CD4-positive, alpha-beta T cell treated with Interleukin-17A for 4 hours (primary cell): ENCODE results near the gene SLC25A12.
"Not testable (repeated sequence)": the region's sequence is repeated elsewhere in the genome, so short reads cannot be mapped to it uniquely, and the experiment has no call there.

ENCODE experiments used
- DNase-seq: peaks from one replicate; pipeline ENCODE4 v3.0.0-alpha.2; 2020; ENCODE audit warnings: mixed read lengths

SLC25A12 gene

DNA sequence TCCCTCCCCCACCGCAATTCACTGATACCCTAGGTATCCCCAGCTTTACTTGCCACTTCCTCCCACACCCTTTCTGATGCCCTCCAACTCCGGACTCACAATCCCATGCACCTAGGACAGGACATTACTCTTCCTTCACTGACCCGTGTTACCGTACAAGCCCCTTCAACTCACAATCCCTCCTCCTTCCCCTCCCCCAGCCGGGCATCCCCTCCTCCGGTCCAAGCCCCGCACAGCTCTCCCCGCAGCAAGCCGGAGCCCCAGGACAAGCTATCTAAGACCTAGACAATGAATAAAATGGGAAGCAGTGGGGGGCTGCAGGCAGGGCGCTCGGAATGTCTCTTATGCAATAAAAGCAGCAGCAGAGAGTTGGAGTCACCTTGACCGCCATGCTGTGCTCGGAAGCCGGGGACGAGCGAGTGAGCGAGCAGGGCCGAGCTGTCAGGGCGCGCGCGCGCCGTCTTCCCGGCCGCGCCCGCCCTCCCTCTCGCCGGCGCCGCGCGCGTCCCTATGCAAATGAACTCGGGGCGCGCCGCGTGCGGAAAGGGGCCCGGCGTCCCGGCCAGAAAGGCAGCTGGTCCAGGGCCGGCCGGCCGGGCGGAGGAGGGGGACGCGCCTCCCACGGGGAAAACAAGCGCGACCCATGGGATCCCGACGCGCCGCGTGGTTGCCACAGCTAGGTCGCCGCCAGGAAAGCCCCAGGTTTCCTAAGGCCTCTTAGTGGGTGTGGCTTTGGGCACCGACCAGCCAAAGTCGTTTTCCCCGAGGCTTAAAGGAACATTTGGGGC lies at the start of gene SLC25A12:
SLC25A12 (minus strand) TSS at position 421 of the 788 bp plus-strand sequence; CDS start at position 391, 30 bp downstream.
- DNase-seq = peak; percentile 82

DNA sequence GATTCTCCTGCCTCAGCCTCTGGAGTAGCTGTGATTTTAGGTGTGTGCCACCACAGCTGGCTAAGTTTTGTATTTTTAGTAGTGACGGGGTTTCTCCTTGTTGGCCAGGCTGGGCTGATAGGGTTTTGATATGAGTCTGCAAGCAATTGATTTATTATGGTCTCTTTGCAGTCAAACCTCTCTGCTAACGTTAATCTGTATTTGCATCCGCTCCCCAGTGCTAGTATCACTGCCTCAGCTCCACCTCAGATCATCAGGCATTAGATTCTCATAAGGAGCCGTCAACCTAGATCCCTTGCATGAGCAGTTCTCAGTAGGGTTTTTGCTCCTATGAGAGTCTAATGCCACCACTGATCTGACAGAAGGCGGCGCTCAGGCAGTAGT lies 47.3 kb upstream of the SLC25A12 start:
- DNase-seq = no peak

DNA sequence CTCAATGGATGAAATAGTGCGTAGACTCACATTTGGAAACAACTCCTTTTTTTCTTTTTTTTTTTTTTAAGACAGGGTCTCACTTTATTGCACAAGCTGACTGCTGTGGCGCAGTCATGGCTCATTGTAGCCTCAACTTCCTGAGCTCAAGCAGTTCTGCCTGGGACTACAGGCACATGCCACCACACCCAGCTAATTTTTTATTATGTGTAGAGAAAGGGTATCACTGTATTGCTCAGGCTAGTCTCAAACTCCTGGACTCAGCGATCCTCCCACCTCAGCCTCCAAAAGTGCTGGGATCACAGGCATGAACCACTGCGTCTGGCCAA lies 45.7 kb upstream of the SLC25A12 start:
- no peak for DNase-seq

DNA sequence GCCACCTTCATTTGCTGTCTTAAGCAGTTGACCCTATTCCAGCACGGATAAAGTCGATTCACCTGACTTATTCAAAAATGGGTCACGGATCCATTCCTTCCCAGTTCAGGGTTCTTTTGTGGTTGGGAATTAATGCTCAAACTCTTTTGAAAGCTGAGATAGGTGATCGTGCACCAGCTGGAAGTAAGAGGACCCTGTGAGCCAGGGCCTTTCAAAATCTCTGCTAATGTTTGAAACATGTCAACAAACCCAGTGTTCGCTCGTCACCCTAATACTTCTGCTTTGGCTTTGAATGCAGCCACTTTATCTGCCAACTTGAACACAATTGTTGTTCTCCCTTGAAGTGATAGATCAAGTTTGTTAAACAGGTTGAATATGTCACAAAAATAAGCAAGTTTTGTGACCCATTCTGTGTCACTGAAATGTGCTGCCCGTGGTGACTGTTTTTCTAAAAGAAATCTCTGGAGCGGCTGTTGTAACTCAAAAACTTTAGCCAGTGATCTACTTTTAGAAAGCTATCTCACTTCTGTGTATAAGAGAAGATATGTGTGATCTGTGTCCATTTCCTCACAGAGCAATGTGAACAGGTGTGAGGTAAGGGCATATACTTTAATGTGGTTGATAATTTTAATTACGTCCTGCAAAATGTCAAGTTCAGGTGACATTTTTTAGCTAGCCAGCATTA lies 45.2 kb upstream of the SLC25A12 start:
- DNase-seq = no peak

DNA sequence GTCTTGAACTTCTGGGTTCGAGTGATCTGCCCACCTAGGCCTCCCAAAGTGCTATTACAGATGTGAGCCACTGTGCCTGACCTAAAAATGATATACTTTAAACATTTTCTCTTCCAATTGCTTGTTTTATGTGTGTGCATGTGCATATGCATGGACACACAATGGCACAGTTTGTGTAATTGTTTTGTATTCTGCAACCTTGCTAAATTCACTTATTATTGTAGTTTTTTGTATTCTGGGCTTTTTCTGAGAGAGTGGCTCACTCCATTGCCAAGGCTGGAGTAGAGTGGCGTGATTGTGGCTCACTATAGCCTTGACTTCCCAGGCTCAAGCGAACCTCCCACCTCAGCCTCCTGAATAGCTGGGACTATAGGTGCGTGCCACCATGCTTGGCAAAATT lies 36.3 kb upstream of the SLC25A12 start:
- DNase-seq = no peak

DNA sequence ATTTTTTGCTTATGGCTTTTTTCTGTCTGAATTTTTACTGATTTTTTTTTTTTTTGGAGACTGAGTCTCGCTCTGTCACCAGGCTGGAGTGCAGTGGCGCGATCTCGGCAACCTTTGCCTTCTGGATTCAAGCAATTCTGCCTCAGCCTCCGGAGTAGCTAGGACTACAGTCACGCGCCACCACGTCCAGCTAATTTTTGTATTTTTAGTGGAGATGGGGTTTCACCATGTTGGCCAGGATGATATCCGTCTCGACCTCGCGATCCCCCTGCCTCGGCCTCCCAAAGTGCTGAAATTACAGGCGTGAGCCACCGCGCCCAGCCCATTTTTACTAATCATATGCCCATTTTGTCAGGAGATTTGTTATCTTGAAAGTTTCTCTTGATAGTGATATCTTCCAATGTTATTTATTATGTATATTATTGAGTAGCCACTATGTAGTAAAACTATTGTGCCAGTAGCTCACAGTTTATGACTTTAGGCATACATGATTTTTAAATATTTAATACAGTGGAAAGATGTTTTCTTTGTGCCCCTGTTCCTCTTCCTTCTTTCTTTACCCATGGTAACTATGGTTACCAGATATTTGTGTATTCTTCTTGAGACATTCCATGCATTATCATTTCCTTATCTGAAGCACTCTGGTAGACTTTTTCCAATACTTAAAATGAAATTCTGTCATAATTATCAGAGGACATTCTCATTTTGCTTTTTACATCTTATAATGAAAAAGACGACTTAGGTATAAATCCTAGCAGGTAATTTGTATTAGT lies 30.3 kb upstream of the SLC25A12 start:
- DNase-seq = no peak

DNA sequence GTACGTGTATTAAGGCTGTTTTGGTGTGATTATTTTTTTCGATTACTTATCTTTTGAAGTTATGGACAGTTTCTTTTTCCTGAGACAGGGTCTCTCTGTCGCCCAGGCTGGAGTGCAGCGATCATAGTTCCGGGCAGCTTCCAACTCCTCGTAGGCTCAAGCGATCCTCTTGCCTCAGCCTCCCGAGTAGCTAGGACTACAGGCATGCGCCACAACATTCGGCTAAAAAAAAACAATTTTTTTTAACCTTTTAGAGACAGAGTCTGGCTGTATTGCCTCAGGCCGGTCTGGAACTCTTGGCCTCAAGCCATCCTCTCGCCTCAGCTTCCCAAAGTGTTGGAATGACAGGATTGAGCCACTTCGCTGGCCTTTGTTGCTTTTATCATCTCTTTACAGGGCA lies 29.2 kb upstream of the SLC25A12 start:
- no peak for DNase-seq

DNA sequence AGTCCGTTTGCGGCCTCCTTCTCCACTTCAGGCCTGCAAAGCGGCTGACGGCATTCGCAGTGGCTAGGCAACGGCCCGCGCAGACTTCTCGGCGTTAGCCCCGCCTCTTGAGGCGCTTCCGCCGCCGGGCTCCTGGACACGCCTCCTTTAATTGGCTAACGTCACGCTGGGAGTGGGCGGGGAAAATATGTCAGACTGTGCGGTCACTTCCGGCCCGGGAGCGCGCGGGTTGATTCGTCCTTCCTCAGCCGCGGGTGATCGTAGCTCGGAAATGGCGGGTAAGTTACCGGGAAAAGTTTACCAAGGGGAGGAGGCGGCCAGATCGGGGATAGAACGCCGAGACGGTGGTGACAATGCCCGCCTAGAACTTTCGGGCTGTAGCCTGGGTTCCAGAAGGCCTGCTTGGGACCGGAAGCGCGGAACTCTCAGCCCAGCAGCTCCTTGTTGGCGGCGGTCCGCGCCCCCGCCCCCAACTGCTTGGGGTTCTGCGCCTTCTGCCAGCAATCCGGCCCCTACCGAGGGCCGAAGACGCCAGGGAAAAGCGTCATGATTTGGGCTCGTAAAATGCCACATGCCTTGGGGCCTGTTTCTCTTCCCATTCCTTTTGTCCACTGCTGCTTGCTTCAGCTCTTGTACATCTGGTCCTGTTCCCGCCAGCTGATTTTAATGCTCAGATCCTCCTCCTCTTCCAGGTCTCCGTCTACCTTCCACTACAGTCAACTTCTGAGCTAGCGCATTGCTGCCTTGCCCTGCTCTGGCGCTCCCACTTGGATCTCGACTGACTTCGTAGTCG lies 28.4 kb upstream of the SLC25A12 start, which contains the start of gene HAT1:
HAT1 (plus strand) TSS at position 232 of the 793 bp plus-strand sequence; CDS start at position 272, 40 bp downstream.
- DNase-seq = peak; percentile 97

DNA sequence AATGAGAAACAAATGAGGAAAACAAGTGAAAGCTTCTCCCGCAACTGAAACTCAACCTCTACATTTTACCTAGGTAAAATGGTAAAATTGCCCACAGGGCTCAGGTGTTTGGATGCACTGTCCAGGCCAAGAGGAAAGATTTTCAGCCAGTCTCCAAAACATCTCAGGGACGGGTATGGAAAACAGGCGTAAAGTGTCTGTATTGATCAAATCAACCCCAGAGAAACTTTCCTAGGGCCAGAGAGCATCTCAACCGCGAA lies 27.9 kb upstream of the SLC25A12 start:
- no peak for DNase-seq

- no peak for DNase-seq
Observed at GRCh38 chr2:171919453-171919852, 25.4 kb upstream of the SLC25A12 start.

GRCh38 chr2:171913517-171913916 lies 19.5 kb upstream of the SLC25A12 start:
- no peak for DNase-seq

- no peak for DNase-seq
Observed at GRCh38 chr2:171910494-171910893, 16.4 kb upstream of the SLC25A12 start.

- no peak for DNase-seq
Observed at GRCh38 chr2:171909266-171909665, 15.2 kb upstream of the SLC25A12 start.

DNA sequence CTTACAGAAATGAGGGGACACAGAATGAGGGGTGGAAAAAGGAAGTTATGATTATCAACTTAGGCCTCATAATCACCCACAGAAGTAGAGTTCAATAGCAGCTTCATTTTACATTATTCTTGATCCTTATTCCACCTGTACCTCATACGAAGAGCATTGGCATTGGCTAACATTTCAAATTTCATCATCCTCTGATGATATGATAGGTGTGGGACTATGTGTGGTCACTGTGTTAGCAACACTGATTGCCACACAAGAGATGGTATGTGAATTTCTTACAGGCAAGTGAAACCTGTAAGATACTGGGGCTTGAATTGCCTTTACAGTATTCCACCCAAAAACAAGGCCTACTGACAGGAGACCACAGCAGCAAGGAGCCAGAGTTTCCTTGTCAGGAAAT lies 14.2 kb upstream of the SLC25A12 start:
- no peak for DNase-seq

- no peak for DNase-seq
Observed at GRCh38 chr2:171902840-171903420, 8.9 kb upstream of the SLC25A12 start.

DNA sequence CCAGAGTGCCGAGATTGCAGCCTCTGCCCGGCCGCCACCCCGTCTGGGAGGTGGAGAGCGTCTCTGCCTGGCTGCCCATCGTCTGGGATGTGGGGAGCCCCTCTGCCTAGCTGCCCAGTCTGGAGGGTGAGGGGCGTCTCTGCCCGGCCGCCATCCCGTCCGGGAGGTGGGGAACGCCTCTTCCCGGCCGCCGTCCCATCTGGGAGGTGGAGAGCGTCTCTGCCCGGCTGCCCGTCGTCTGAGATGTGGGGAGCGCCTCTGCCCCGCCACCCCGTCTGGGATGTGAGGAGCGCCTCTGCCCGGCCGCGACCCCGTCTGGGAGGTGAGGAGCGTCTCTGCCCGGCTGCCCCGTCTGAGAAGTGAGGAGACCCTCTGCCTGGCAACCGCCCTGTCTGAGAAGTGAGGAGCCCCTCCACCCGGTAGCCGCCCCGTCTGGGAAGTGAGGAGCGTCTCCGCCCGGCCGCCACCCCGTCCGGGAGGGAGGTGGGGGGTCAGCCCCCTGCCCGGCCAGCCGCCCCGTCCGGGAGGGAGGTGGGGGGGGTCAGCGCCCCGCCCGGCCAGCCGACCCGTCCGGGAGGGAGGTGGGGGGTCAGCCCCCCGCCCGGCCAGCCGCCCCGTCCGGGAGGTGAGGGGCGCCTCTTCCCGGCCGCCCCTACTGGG lies 5.7 kb upstream of the SLC25A12 start:
- DNase-seq = not testable (repeated sequence)

GRCh38 chr2:171895786-171896185 lies 1.7 kb upstream of the SLC25A12 start:
- DNase-seq = no peak

- DNase-seq = no peak
Observed at GRCh38 chr2:171894612-171894947, 536 bp upstream of the SLC25A12 start.

GRCh38 chr2:171893196-171893823 lies 734 bp downstream of the SLC25A12 start:
- no peak for DNase-seq

DNA sequence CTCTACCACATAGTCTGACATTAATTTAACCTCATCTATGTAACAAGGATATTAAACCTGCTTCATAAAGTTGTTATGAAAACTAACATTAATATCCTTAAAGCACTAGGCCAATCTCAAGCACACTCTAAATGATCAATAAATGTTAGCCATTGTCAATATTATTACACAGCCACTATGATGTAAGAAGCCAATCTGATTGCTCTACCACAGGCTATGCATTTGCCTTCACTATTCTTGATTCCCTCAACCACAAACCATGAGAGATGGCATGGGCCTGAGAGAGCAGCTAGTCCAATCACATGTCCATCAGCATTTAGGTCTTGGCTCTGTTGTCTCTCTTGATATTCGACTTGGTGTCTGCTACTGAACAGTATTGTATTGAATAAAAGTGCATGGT lies 4.2 kb downstream of the SLC25A12 start:
- DNase-seq = no peak

DNA sequence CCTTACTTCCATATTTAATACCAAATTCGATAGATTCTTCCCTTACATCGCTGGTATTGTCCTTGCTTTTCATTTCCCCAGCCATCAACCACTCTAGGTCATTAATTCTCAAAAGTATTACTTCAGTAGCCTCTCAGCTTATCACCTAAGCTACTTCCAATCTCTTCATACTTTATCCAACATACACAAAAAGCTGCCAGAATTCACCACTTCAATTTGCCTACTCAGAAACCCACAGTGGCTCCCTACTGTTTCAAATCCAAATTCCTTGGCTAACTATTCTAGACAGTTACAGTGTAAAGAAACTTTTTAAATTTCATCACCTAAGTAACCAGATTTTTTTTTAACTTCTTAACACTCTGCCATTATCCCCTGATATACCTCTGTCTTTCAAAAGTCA lies 4.7 kb downstream of the SLC25A12 start:
- DNase-seq = no peak
